Body of pancreas (tissue), 4 donors: ENCODE data around the gene EDN2. TPM values are rescaled to one million over a fixed set of nuclear protein-coding genes. Genes with fewer than 3 reads are reported as not detected.

Source experiments
- ATAC-seq: fragments of 150-250 bp; one replicate; pipeline ENCODE4 v1.9.1; 2016
- DNase-seq, 4 donors: peaks; one replicate each; pipeline ENCODE4 v3.0.0-alpha.2; 2019
- H3K27ac ChIP-seq, 4 donors: fragments of 200-600 bp; sonication (generic); 1 replicate in 3 of 4; 2 replicates in 1 of 4; pipeline versions ENCODE4 v1.5.1 to v1.6.1; 2016 to 2019; ENCODE audit warnings: mild to moderate bottlenecking in 1 of 4, mixed read lengths in 1 of 4, moderate library complexity in 1 of 4
- H3K27me3 ChIP-seq, 2 donors: fragments of 200-600 bp; sonication (generic); one replicate each; pipeline ENCODE4 v1.6.0; 2016; ENCODE audit warnings: mild to moderate bottlenecking in 1 of 2
- H3K36me3 ChIP-seq, 2 donors: fragments of 200-600 bp; sonication (generic); replicated peaks in 1 of 2; 2 replicates each; pipeline ENCODE4 v1.5.1; 2016; ENCODE audit warnings: low read depth in 2 of 2; ENCODE audit not compliant: insufficient read depth in 1 of 2
- H3K4me1 ChIP-seq: fragments of 200-600 bp; sonication (generic); one replicate; pipeline ENCODE4 v1.6.0; 2016
- H3K4me3 ChIP-seq, 2 donors: fragments of 200-600 bp; sonication (generic); 1 replicate in 1 of 2; 2 replicates in 1 of 2; pipeline ENCODE4 v1.5.1; 2016 to 2019
- H3K9me3 ChIP-seq, 3 donors: fragments of 200-600 bp; sonication (generic); 1 replicate in 2 of 3; 2 replicates in 1 of 3; pipeline ENCODE4 v1.5.1; 2016
- POLR2A ChIP-seq, 3 donors: fragments of 450-650 bp; IDR thresholded peaks; one replicate each; pipeline ENCODE4 v1.6.1; 2016; ENCODE audit warnings: antibody characterized with exemption in 3 of 3, mild to moderate bottlenecking in 2 of 3
- WGBS, 2 donors: methylation state at CpG; one replicate each; pipeline ENCODE4 v1.1.5; 2017; 5-methylcytosine and 5-hydroxymethylcytosine counted together
- intact Hi-C: fragments of 100-400 bp; cut with DNase I; formaldehyde crosslinking; loops from one replicate; pipeline ENCODE4 v1.15.1; 2023
- total RNA-seq, 2 donors: library from RNA; depleted of rRNA; stranded (reverse); fragments of >200 nt; gene quantifications; one replicate each; pipeline ENCODE4 v1.1.0, GENCODE V29; 2016
- TF ChIP-seq, protein P1 (sequence below), 7 experiments: fragments of 450-650 bp in 4 of 7; fragments of 200-600 bp in 3 of 7; sonication (generic) in 3 of 7; IDR thresholded peaks; one replicate each; pipeline ENCODE4 v1.5.1; 2016 to 2019; ENCODE audit warnings: antibody characterized with exemption in 7 of 7

EDN2 gene
- total RNA-seq, 2 donors from 2014 or later, result 3.6 TPM

DNA sequence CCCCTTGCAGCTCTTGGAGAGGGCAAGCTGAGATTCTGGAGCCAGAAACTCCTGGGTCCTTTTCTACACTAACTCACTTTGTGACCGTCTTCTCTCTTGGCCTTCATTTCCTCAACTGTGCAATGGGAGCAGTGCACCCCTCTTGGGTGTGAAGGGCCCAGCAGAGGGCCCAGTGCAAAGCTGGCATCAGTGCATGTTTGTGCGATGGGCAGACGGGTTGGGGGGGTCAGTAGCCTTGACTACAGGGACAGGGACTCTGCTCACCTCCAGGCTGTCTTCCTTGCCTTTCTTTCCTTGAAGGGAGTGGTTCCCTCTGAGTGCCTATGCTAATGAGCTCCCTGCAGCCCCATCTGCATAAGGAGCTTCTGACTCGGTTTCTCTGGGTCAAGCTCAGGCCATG is 51.0 kb downstream of the EDN2 start:
- Histone ChIP-seq H3K27me3 (no peaks in the 10 kb centered on the region), H3K4me3 (no peak overlapping the region), H3K36me3 (no peaks in the 10 kb centered on the region), H3K27ac (peak overlapping the region in 3 of 4 donors; percentile 76 to 82 (median 79)), H3K4me1 (peaks cover 26% of the 10 kb centered on the region), H3K9me3 (no peaks in the 10 kb centered on the region)
- no peak for ATAC-seq
- TF ChIP-seq POLR2A (IDR thresholded peaks at IDR 0.05), result no peak
- TF ChIP-seq, protein P1, sequence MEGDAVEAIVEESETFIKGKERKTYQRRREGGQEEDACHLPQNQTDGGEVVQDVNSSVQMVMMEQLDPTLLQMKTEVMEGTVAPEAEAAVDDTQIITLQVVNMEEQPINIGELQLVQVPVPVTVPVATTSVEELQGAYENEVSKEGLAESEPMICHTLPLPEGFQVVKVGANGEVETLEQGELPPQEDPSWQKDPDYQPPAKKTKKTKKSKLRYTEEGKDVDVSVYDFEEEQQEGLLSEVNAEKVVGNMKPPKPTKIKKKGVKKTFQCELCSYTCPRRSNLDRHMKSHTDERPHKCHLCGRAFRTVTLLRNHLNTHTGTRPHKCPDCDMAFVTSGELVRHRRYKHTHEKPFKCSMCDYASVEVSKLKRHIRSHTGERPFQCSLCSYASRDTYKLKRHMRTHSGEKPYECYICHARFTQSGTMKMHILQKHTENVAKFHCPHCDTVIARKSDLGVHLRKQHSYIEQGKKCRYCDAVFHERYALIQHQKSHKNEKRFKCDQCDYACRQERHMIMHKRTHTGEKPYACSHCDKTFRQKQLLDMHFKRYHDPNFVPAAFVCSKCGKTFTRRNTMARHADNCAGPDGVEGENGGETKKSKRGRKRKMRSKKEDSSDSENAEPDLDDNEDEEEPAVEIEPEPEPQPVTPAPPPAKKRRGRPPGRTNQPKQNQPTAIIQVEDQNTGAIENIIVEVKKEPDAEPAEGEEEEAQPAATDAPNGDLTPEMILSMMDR (IDR thresholded peaks at IDR 0.05), result no peak
- intact Hi-C loops, result no loop called here
- DNase-seq, result no peak
- whole genome bisulfite sequencing, 2 donors, result 67 to 70% methylated on average over 2 to 4 of the region's 4 CpGs

DNA sequence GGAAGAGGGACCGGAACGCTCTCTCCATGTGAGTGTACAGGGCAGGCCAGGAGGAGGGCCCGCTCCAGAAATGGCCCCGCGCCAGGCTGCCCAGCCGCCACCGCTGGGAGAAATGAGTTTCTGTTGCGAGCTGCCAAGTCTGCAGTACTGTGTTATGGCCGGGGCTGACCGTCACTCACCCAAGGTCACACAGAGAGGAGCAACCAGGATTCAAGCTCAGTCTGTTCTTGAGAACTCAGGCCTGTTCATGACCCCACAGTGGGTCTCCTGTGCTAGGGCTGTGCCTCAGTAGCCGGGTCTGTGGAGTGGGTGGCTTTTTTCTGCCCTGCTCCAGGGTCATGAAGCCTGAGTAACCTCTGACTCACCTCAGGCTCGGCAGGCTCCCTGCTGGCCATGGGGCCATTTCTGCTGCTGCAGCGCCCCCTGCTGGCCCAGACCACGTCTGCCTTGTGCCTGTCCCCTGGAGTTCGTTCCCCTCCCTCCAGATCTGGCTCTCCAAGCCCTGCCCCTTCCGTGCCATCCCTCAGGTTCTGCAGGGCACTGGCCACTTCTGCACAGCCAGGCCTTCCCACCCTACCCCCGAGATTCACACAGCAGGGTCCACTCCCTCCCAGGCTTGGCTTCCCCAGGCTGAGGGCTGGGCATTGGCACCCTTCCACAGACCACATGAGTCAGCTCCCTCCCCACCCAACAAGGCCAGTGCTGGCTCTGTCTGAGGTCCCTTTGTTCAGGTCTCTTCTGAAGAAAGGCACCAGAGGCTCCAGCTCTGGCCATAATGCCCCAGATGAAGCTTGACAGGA is 51.8 kb downstream of the EDN2 start:
- no peak overlapping the region for H3K4me3 ChIP-seq

DNA sequence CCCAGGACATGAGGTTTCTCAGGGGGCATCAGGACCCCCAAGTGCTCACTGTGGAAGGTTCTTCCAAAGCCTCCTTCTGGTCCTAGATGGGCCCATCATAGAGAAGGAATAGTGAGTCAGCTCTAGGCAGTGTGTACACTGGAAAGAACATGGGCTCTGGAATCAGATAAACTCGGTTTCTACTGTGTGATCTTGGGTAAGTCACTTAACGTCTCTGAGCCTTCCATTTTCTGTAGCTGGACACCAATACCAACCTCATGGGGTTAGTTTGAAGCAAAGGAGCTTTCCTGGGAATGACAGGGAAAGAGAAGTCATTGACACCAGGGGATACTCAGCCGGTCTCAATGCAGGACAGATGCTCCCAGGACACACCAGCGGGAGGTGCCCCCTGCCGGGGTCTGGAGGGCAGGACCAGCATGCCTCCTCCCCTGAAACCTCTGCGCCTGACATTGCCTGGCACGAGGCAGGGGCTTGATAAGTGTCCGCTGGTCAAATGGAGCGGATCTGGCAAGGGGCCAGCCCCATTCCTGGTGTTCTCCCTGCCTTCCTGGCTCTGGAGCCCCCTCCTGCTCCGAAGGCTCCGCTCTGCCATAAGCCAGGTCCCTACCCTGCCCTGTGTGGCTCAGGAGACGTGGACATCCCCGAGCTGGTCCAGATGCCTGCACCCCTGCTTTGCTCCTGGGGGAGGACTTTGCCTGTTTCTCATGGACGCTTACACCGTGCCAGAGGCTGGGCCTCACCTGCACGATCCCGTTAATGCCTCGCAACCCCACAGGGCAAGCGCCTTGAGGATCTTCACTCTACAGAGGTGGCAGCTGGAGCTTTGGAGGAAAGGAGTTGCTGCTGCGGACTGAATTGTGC is 52.8 kb downstream of the EDN2 start:
- intact Hi-C loops, result no loop called here
- H3K27me3 ChIP-seq, result no peaks in the 10 kb centered on the region
- WGBS, 2 donors, result 59 to 61% methylated on average over 6 to 19 of the region's 20 CpGs
- ATAC-seq (no peak), DNase-seq (peak; percentile 28 to 54 (median 47))
- H3K4me1 ChIP-seq, result peaks cover 26% of the 10 kb centered on the region
- peak overlapping the region; percentile 67 to 82 (median 78) for H3K27ac ChIP-seq
- no peak overlapping the region for H3K4me3 ChIP-seq
- no peak for TF ChIP-seq POLR2A (IDR thresholded peaks at IDR 0.05)
- TF ChIP-seq, protein P1 (IDR thresholded peaks at IDR 0.05), result no peak
- H3K36me3 ChIP-seq, result no peaks in the 10 kb centered on the region
- no peaks in the 10 kb centered on the region for H3K9me3 ChIP-seq

More for the DNA sequence above, 51.8 kb downstream of the EDN2 start:
- Histone ChIP-seq H3K27me3 (no peaks in the 10 kb centered on the region), H3K9me3 (no peaks in the 10 kb centered on the region), H3K4me1 (peaks cover 26% of the 10 kb centered on the region), H3K27ac (peak overlapping the region; percentile 67 to 82 (median 78)), H3K36me3 (no peaks in the 10 kb centered on the region)
- TF ChIP-seq, protein P1 (IDR thresholded peaks at IDR 0.05), result peak; percentile 75 to 97 (median 91)
- no peak for TF ChIP-seq POLR2A (IDR thresholded peaks at IDR 0.05)
- WGBS, 2 donors, result 11 to 14% methylated on average over 8 to 17 of the region's 17 CpGs
- ATAC-seq, result peak; percentile 90
- intact Hi-C loops, result no loop called here
- peak; percentile 90 to 92 (median 91) for DNase-seq

- 79 to 80% methylated on average over 4 of the region's 4 CpGs for WGBS, 2 donors
- Histone ChIP-seq H3K9me3 (no peaks in the 10 kb centered on the region), H3K27ac (no peak overlapping the region), H3K4me1 (peaks cover 26% of the 10 kb centered on the region), H3K27me3 (no peaks in the 10 kb centered on the region), H3K4me3 (no peak overlapping the region), H3K36me3 (no peaks in the 10 kb centered on the region)
- no peak for ATAC-seq
- no peak for DNase-seq
- TF ChIP-seq POLR2A (IDR thresholded peaks at IDR 0.05), result no peak
- TF ChIP-seq, protein P1 (IDR thresholded peaks at IDR 0.05), result no peak
- intact Hi-C loops, result no loop called here
Measured at GRCh38 chr1:41430582-41430981, 53.9 kb downstream of the EDN2 start.
